Mesenchymal stem cell (in vitro differentiated cells and primary cell): ENCODE data around the gene SLC9A9.
A peak's percentile ranks its signal among the peaks of the same experiment; 100 is the strongest.

Experiments
- DNase-seq: peaks from one replicate; pipeline ENCODE4 v3.0.0-alpha.2; 2013
- H2AFZ ChIP-seq: one replicate; pipeline ENCODE4 v1.6.1; 2013; ENCODE audit warnings: low read depth, mild to moderate bottlenecking, control low read depth, inconsistent platforms, low read length, moderate library complexity
- H2AK5ac ChIP-seq: 2 replicates; pipeline ENCODE4 v1.6.1; 2013; ENCODE audit warnings: low read length, moderate library complexity, mild to moderate bottlenecking, inconsistent platforms; ENCODE audit not compliant: severe bottlenecking
- H2BK120ac ChIP-seq: one replicate; pipeline ENCODE4 v1.6.1; 2013; ENCODE audit warnings: low read depth, mild to moderate bottlenecking, inconsistent platforms, low read length, moderate library complexity
- H2BK12ac ChIP-seq, 2 experiments: one replicate each; pipeline ENCODE4 v1.6.1; 2013; ENCODE audit warnings: inconsistent platforms in 2 of 2, low read length in 2 of 2, mild to moderate bottlenecking in 2 of 2, moderate library complexity in 2 of 2, control low read depth in 1 of 2
- H2BK15ac ChIP-seq: one replicate; pipeline ENCODE4 v1.6.1; 2013; ENCODE audit warnings: mild to moderate bottlenecking, low read depth, inconsistent platforms; ENCODE audit not compliant: poor library complexity, severe bottlenecking
- H2BK5ac ChIP-seq: 2 replicates; pipeline ENCODE4 v1.6.1; 2013; ENCODE audit warnings: low read depth, mild to moderate bottlenecking, low read length, control low read depth, inconsistent platforms; ENCODE audit not compliant: poor library complexity, severe bottlenecking
- H3K14ac ChIP-seq, 2 experiments: one replicate each; pipeline ENCODE4 v1.6.1; 2013; ENCODE audit warnings: inconsistent platforms in 2 of 2, low read length in 2 of 2, control low read depth in 1 of 2, mild to moderate bottlenecking in 1 of 2, moderate library complexity in 1 of 2
- H3K18ac ChIP-seq, 2 experiments: one replicate each; pipeline ENCODE4 v1.6.1; 2013; ENCODE audit warnings: inconsistent platforms in 2 of 2, low read length in 2 of 2, control low read depth in 1 of 2, low read depth in 1 of 2, mild to moderate bottlenecking in 1 of 2
- H3K23ac ChIP-seq, 2 experiments: one replicate each; pipeline ENCODE4 v1.6.1; 2013; ENCODE audit warnings: inconsistent platforms in 2 of 2, low read length in 2 of 2, mild to moderate bottlenecking in 2 of 2, moderate library complexity in 2 of 2, control low read depth in 1 of 2
- H3K27ac ChIP-seq: 2 replicates; pipeline ENCODE4 v1.5.1; 2013; ENCODE audit warnings: mild to moderate bottlenecking, moderate library complexity, low read length, control low read depth, inconsistent platforms; ENCODE audit not compliant: poor library complexity, severe bottlenecking
- H3K27me3 ChIP-seq, 2 experiments: 2 replicates each; pipeline versions ENCODE4 v1.6.1 to v1.7.0; 2013; ENCODE audit warnings: low read length in 2 of 2, mild to moderate bottlenecking in 2 of 2, moderate library complexity in 2 of 2, control low read depth in 1 of 2, inconsistent platforms in 1 of 2; ENCODE audit not compliant: control insufficient read depth in 1 of 2, insufficient read depth in 1 of 2
- H3K36me3 ChIP-seq, 2 experiments: 2 replicates each; pipeline versions ENCODE4 v1.6.1 to v1.7.0; 2013; ENCODE audit warnings: low read length in 2 of 2, control low read depth in 1 of 2, inconsistent platforms in 1 of 2, low read depth in 1 of 2, mild to moderate bottlenecking in 1 of 2; ENCODE audit not compliant: insufficient read depth in 2 of 2, control insufficient read depth in 1 of 2
- H3K4ac ChIP-seq, 2 experiments: one replicate each; pipeline ENCODE4 v1.6.1; 2013; ENCODE audit warnings: inconsistent platforms in 2 of 2, low read length in 2 of 2, mild to moderate bottlenecking in 2 of 2, moderate library complexity in 2 of 2, control low read depth in 1 of 2, low read depth in 1 of 2
- H3K4me1 ChIP-seq: 2 replicates; pipeline ENCODE4 v1.6.1; 2013; ENCODE audit warnings: low read depth, low read length, control low read depth; ENCODE audit not compliant: control insufficient read depth, insufficient read depth
- H3K4me2 ChIP-seq: 2 replicates; pipeline ENCODE4 v1.6.1; 2013; ENCODE audit warnings: low read length, mild to moderate bottlenecking, inconsistent platforms; ENCODE audit not compliant: poor library complexity, severe bottlenecking
- H3K4me3 ChIP-seq, 2 experiments: 2 replicates each; pipeline versions ENCODE4 v1.5.1 to v1.7.0; 2013; ENCODE audit warnings: low read length in 2 of 2, mild to moderate bottlenecking in 2 of 2, control low read depth in 1 of 2, low read depth in 1 of 2; ENCODE audit not compliant: insufficient read depth in 1 of 2
- H3K79me1 ChIP-seq: replicated peaks from 2 replicates; pipeline ENCODE4 v1.6.1; 2013; ENCODE audit warnings: mild to moderate bottlenecking, control low read depth, low read length, inconsistent platforms; ENCODE audit not compliant: poor library complexity, severe bottlenecking
- H3K9ac ChIP-seq: 2 replicates; pipeline ENCODE4 v1.7.0; 2013; ENCODE audit warnings: mild to moderate bottlenecking, low read length, moderate library complexity
- H3K9me3 ChIP-seq: 2 replicates; pipeline ENCODE4 v1.7.0; 2013; ENCODE audit warnings: mild to moderate bottlenecking, low read length; ENCODE audit not compliant: control insufficient read depth
- H4K8ac ChIP-seq: one replicate; pipeline ENCODE4 v1.6.1; 2013; ENCODE audit warnings: inconsistent platforms, mild to moderate bottlenecking, low read length, moderate library complexity
- H4K91ac ChIP-seq: one replicate; pipeline ENCODE4 v1.6.1; 2013; ENCODE audit warnings: mild to moderate bottlenecking, low read length, inconsistent platforms
- WGBS: methylation state at CpG from one replicate; pipeline ENCODE4 v1.1.7; 2013; ENCODE audit warnings: mixed read lengths; 5-methylcytosine and 5-hydroxymethylcytosine counted together

SLC9A9 gene

GRCh38 chr3:143497382-143497781, 350.9 kb downstream of the SLC9A9 start:
- DNase-seq = no peak
- no peak overlapping the region for H2BK15ac ChIP-seq
- H3K9ac ChIP-seq = no peak overlapping the region
- H3K4ac ChIP-seq = no peak overlapping the region
- H2BK120ac ChIP-seq = no peak overlapping the region
- H2AFZ ChIP-seq = no peak overlapping the region
- no peaks in the 10 kb centered on the region for H3K27me3 ChIP-seq
- no peak overlapping the region for H3K23ac ChIP-seq
- no peak overlapping the region for H3K14ac ChIP-seq
- H2AK5ac ChIP-seq = no peak overlapping the region
- WGBS = 100% methylated on average over 2 of the region's 3 CpGs
- H3K4me3 ChIP-seq = no peak overlapping the region
- no peak overlapping the region for H4K91ac ChIP-seq
- H2BK5ac ChIP-seq = no peak overlapping the region
- no peak overlapping the region for H2BK12ac ChIP-seq
- H4K8ac ChIP-seq = no peak overlapping the region
- no peaks in the 10 kb centered on the region for H3K4me1 ChIP-seq
- no peaks in the 10 kb centered on the region for H3K36me3 ChIP-seq
- H3K4me2 ChIP-seq = no peak overlapping the region
- H3K18ac ChIP-seq = no peak overlapping the region
- H3K9me3 ChIP-seq = no peaks in the 10 kb centered on the region
- H3K79me1 ChIP-seq = no peaks in the 10 kb centered on the region
- H3K27ac ChIP-seq = no peak overlapping the region

DNA sequence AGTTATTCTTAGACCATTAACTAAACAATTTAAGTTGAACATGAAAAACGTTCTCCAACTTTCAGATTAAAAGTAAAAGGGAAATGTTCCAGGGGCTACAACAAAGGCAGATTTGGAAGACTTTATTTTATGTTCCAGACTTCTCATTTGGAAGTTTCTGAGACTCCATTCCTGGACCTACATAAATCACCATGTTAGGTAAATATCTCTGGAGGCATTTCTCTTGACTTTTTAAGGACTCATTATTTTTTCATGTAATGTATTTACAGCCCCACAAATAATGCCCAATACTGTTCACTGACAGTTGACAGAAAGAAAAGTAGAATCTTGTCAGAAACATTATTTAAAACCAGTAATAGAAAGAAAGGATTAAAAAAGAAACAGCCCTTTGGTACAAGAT, 352.1 kb downstream of the SLC9A9 start:
- Histone ChIP-seq H3K9me3 (no peaks in the 10 kb centered on the region), H3K23ac (no peak overlapping the region), H2AFZ (no peak overlapping the region), H4K8ac (no peak overlapping the region), H3K36me3 (no peaks in the 10 kb centered on the region), H3K4ac (no peak overlapping the region), H2AK5ac (no peak overlapping the region), H3K18ac (no peak overlapping the region), H2BK5ac (no peak overlapping the region), H3K4me1 (no peaks in the 10 kb centered on the region), H3K4me2 (no peak overlapping the region), H3K9ac (no peak overlapping the region), H3K4me3 (no peak overlapping the region), H2BK120ac (no peak overlapping the region), H2BK12ac (no peak overlapping the region), H4K91ac (no peak overlapping the region), H3K27me3 (no peaks in the 10 kb centered on the region), H3K79me1 (no peaks in the 10 kb centered on the region), H3K14ac (no peak overlapping the region), H3K27ac (no peak overlapping the region), H2BK15ac (no peak overlapping the region)
- no peak for DNase-seq
- no CpG with 5 or more reads among the region's 1 CpG for WGBS

DNA sequence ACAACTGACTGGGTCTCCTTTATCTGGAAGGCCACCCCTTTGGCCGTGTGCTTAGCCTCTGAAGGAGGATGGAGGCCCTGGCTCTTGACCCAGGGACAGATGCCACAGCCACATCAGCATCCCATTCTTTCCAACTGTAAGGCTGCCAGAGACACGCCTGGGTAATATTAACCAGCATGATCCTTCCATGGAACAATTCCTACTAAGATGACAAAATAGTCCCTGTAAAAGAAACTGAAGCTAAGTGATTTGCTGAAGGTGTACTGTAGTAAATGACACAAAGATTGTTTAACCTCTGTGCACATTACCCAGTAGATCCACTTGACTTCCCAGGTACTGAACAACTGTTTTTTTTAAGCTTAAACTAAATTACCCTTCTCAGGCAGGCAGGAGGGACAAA, 352.7 kb downstream of the SLC9A9 start:
- no peak overlapping the region for H3K27ac ChIP-seq
- no peak overlapping the region for H3K14ac ChIP-seq
- H3K4me2 ChIP-seq = no peak overlapping the region
- no peak overlapping the region for H2AK5ac ChIP-seq
- H3K4ac ChIP-seq = no peak overlapping the region
- H2BK120ac ChIP-seq = no peak overlapping the region
- no peak overlapping the region for H3K18ac ChIP-seq
- WGBS = 94% methylated on average over 1 of the region's 2 CpGs
- H4K8ac ChIP-seq = peak overlapping the region; percentile 36
- no peak overlapping the region for H2AFZ ChIP-seq
- H2BK12ac ChIP-seq = peak overlapping the region in 1 of 2 experiments; percentile 39
- no peak overlapping the region for H4K91ac ChIP-seq
- H2BK15ac ChIP-seq = no peak overlapping the region
- no peak overlapping the region for H3K23ac ChIP-seq
- no peaks in the 10 kb centered on the region for H3K4me1 ChIP-seq
- no peaks in the 10 kb centered on the region for H3K27me3 ChIP-seq
- no peaks in the 10 kb centered on the region for H3K36me3 ChIP-seq
- H2BK5ac ChIP-seq = no peak overlapping the region
- H3K4me3 ChIP-seq = no peak overlapping the region
- H3K9me3 ChIP-seq = no peaks in the 10 kb centered on the region
- no peak overlapping the region for H3K9ac ChIP-seq
- no peaks in the 10 kb centered on the region for H3K79me1 ChIP-seq
- DNase-seq = no peak

DNA sequence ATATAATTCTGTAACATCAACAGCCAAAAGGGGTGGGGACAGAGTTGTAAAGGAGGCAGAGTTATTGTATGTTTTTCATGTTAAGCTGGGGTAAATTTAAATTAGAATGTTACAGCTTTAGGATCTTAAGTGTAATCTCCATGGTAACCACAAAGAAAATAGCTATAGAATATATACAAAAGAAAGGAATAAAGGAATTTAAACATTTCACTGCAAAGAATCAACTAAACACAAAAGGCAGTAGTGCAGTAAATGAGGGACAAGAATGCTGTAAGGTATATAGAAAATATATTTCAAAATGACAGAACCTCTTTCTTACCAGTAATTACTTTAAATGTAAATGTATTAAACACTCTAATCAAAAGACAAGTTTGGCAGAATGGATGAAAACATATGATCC, 361.7 kb downstream of the SLC9A9 start:
- Histone ChIP-seq H3K4me3 (no peak overlapping the region), H3K4ac (no peak overlapping the region), H3K9ac (no peak overlapping the region), H3K14ac (no peak overlapping the region), H3K4me1 (peaks cover 5% of the 10 kb centered on the region), H3K9me3 (no peaks in the 10 kb centered on the region), H4K91ac (no peak overlapping the region), H3K18ac (no peak overlapping the region), H2AFZ (no peak overlapping the region), H2BK12ac (no peak overlapping the region), H2BK15ac (no peak overlapping the region), H3K4me2 (no peak overlapping the region), H4K8ac (no peak overlapping the region), H3K79me1 (no peaks in the 10 kb centered on the region), H3K27me3 (no peaks in the 10 kb centered on the region), H3K27ac (no peak overlapping the region), H2BK5ac (no peak overlapping the region), H2BK120ac (no peak overlapping the region), H3K23ac (no peak overlapping the region), H2AK5ac (no peak overlapping the region), H3K36me3 (no peaks in the 10 kb centered on the region)
- DNase-seq = no peak
